Measurements from ENCODE around the gene TRMT1.

- TF ChIP-seq CTCF (IDR thresholded peaks at IDR 0.05; ENCODE audit: insufficient read depth, low read length) (no peak), SPI1 (IDR thresholded peaks at IDR 0.05; ENCODE audit: borderline replicate concordance, low read depth) (no peak), POLR2AphosphoS5 (IDR thresholded peaks at IDR 0.05; ENCODE audit: low read depth) (no peak), GABPA (IDR thresholded peaks at IDR 0.05; ENCODE audit: low read depth) (no peak)
Observed at GRCh38 chr19:13086341-13086740, 30.2 kb downstream of the TRMT1 start.

Measured in HL-60 (cell line).